Breast epithelium (tissue), 4 donors: ENCODE measurements around the gene MARK3. TPM values are rescaled to one million over a fixed set of nuclear protein-coding genes. Genes with fewer than 3 reads are reported as not detected.
A peak's percentile ranks its signal among the peaks of the same experiment; 100 is the strongest.

Experiments
- DNase-seq, 2 donors: peaks; one replicate each; pipeline ENCODE4 v3.0.0-alpha.2; 2019; ENCODE audit warnings: low spot score in 2 of 2
- H3K27ac ChIP-seq, 2 donors: fragments of 200-600 bp; sonication (generic) in 1 of 2; one replicate each; pipeline ENCODE4 v1.5.1; 2016 to 2019; ENCODE audit warnings: mild to moderate bottlenecking in 1 of 2
- H3K27me3 ChIP-seq, 2 donors: fragments of 200-600 bp; sonication (generic) in 1 of 2; one replicate each; pipeline versions ENCODE4 v1.5.1 to v1.6.0; 2017 to 2019; ENCODE audit warnings: control low read depth in 1 of 2, mild to moderate bottlenecking in 1 of 2
- H3K36me3 ChIP-seq: fragments of 200-600 bp; one replicate; pipeline ENCODE4 v1.5.1; 2019
- H3K4me1 ChIP-seq, 2 donors: fragments of 200-600 bp; sonication (generic); one replicate each; pipeline ENCODE4 v1.5.1; 2016 to 2019; ENCODE audit warnings: control low read depth in 1 of 2
- H3K4me3 ChIP-seq, 3 donors: fragments of 200-600 bp; sonication (generic); 1 replicate in 2 of 3; 2 replicates in 1 of 3; pipeline ENCODE4 v1.5.1; 2016 to 2019; ENCODE audit warnings: mild to moderate bottlenecking in 3 of 3, moderate library complexity in 2 of 3
- H3K9me3 ChIP-seq, 2 donors: fragments of 200-600 bp; sonication (generic) in 1 of 2; one replicate each; pipeline ENCODE4 v1.5.1; 2016 to 2019; ENCODE audit warnings: control low read depth in 1 of 2
- CTCF ChIP-seq, 3 donors: fragments of 450-650 bp; IDR thresholded peaks; one replicate each; pipeline ENCODE4 v1.5.1; 2016 to 2017; ENCODE audit warnings: antibody characterized with exemption in 3 of 3, mild to moderate bottlenecking in 3 of 3, moderate library complexity in 3 of 3
- POLR2A ChIP-seq: fragments of 450-650 bp; IDR thresholded peaks from one replicate; pipeline ENCODE4 v1.6.1; 2016; ENCODE audit warnings: antibody characterized with exemption, mild to moderate bottlenecking, moderate library complexity
- POLR2AphosphoS5 ChIP-seq, 3 donors: sonication (generic); formaldehyde crosslinking; IDR thresholded peaks; one replicate each; pipeline ENCODE4 v1.6.1; 2017; ENCODE audit warnings: antibody characterized with exemption in 3 of 3
- intact Hi-C: fragments of 100-400 bp; cut with DNase I; formaldehyde crosslinking; loops from one replicate; pipeline ENCODE4 v1.15.1; 2023; ENCODE audit warnings: low total_unique reads
- total RNA-seq, 3 donors: library from RNA; depleted of rRNA; stranded (reverse); fragments of >200 nt; gene quantifications; one replicate each; pipeline ENCODE4 v1.1.0, GENCODE V29; 2016

Gene MARK3
- total RNA-seq, 3 donors from 2014 or later = 70.2 to 107 (median 87.5) TPM

GRCh38 chr14:103384450-103385151 lies 614 bp upstream of the MARK3 start:
- intact Hi-C loops = no loop called here
- Histone ChIP-seq H3K9me3 (no peaks in the 10 kb centered on the region), H3K36me3 (no peaks in the 10 kb centered on the region), H3K4me3 (peak overlapping the region; percentile 81 to 99 (median 99)), H3K4me1 (peaks cover 0 to 5% of the 10 kb centered on the region in 2 donors), H3K27ac (peak overlapping the region; percentile 98 to 99), H3K27me3 (no peaks in the 10 kb centered on the region)
- DNase-seq = no peak
- TF ChIP-seq POLR2AphosphoS5 (IDR thresholded peaks at IDR 0.05) = no peak
- no peak for TF ChIP-seq CTCF (IDR thresholded peaks at IDR 0.05)
- TF ChIP-seq POLR2A = no peak

- peak overlapping the region; percentile 98 to 99 for H3K27ac ChIP-seq
- intact Hi-C loops = no loop called here
- peak overlapping the region; percentile 81 to 99 (median 99) for H3K4me3 ChIP-seq
- H3K9me3 ChIP-seq = no peaks in the 10 kb centered on the region
- TF ChIP-seq CTCF (IDR thresholded peaks at IDR 0.05) (no peak), POLR2A (no peak), POLR2AphosphoS5 (IDR thresholded peaks at IDR 0.05) (no peak)
- DNase-seq = no peak
- H3K27me3 ChIP-seq = no peaks in the 10 kb centered on the region
- H3K36me3 ChIP-seq = no peaks in the 10 kb centered on the region
- H3K4me1 ChIP-seq = peaks cover 0 to 5% of the 10 kb centered on the region in 2 donors
Observed at GRCh38 chr14:103385929-103386712, 906 bp downstream of the MARK3 start.

- Histone ChIP-seq H3K27ac (peak overlapping the region; percentile 98 to 99), H3K4me3 (peak overlapping the region; percentile 81 to 99 (median 99)), H3K36me3 (no peaks in the 10 kb centered on the region), H3K4me1 (peaks cover 0 to 5% of the 10 kb centered on the region in 2 donors), H3K27me3 (no peaks in the 10 kb centered on the region), H3K9me3 (no peaks in the 10 kb centered on the region)
- TF ChIP-seq POLR2AphosphoS5 (IDR thresholded peaks at IDR 0.05) (no peak), CTCF (IDR thresholded peaks at IDR 0.05) (no peak), POLR2A (no peak)
- intact Hi-C loops = no loop called here
- DNase-seq = no peak
Observed at GRCh38 chr14:103386713-103387329, 1.6 kb downstream of the MARK3 start.

- intact Hi-C loops = no loop called here
- no peak overlapping the region for H3K27ac ChIP-seq
- peaks cover 0 to 5% of the 10 kb centered on the region in 2 donors for H3K4me1 ChIP-seq
- H3K27me3 ChIP-seq = no peaks in the 10 kb centered on the region
- H3K36me3 ChIP-seq = no peaks in the 10 kb centered on the region
- H3K9me3 ChIP-seq = no peaks in the 10 kb centered on the region
- H3K4me3 ChIP-seq = no peak overlapping the region
- TF ChIP-seq CTCF (IDR thresholded peaks at IDR 0.05) = no peak
- no peak for TF ChIP-seq POLR2A
- no peak for TF ChIP-seq POLR2AphosphoS5 (IDR thresholded peaks at IDR 0.05)
- DNase-seq = no peak
Observed at GRCh38 chr14:103388664-103389063, 3.4 kb downstream of the MARK3 start.
